A673 (cell line): Measurements from ENCODE around the gene PFKM.

Experiments used
- CTCF ChIP-seq: fragments of 300-800, 200-600 bp; sonication (generic); conservative IDR thresholded peaks from 2 replicates; pipeline ENCODE4 v1.5.1; 2017; ENCODE audit warnings: low read depth, mild to moderate bottlenecking, antibody characterized with exemption, low read length, moderate library complexity, mixed read lengths
- EZH2 ChIP-seq: fragments of 200-600 bp; sonication (generic); IDR thresholded peaks from 2 replicates; pipeline ENCODE4 v1.6.1; 2017; ENCODE audit warnings: borderline replicate concordance, low read depth, mild to moderate bottlenecking, mixed read lengths, antibody characterized with exemption, low read length; ENCODE audit not compliant: poor library complexity, severe bottlenecking

DNA sequence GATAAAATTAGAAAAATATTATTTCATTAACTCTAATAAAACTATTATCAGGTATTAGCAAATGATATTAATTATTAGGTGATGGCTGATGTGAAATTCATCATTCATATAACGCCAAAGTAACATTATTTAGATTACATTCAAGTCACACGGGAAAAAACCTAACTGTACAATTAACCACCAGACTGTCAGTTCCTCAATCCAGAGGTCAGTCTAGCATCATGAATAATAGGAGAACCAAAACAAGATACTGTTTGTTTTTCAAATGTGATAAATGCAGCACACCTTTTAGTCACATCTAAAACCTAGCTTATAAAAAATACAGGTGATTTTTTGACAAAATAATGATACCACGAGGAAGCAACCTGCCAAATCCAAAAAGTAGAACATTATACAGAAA lies 32.8 kb upstream of the PFKM start:
- TF ChIP-seq CTCF (no peak), EZH2 (no peak)
